GM12878 (cell line): ENCODE data around the gene KRT10.

Source experiments
- BHLHE40 ChIP-seq, 2 experiments: fragments of 450-650 bp in 1 of 2; IDR thresholded peaks; 2 replicates each; pipeline ENCODE4 v1.6.1; 2011 to 2017; ENCODE audit warnings: low read depth in 2 of 2, borderline replicate concordance in 1 of 2, improper control_type of control experiment in 1 of 2, low read length in 1 of 2, mild to moderate bottlenecking in 1 of 2
- CREB1 ChIP-seq: IDR thresholded peaks from 2 replicates; pipeline ENCODE4 v1.6.1; 2012; ENCODE audit warnings: low read depth, mild to moderate bottlenecking, inconsistent platforms
- CTCF ChIP-seq, 3 experiments: IDR thresholded peaks in 2 of 3; conservative IDR thresholded peaks in 1 of 3; 2 replicates each; pipeline ENCODE4 v1.5.1; 2011; ENCODE audit warnings: low read depth in 3 of 3, low read length in 3 of 3, mild to moderate bottlenecking in 3 of 3, control low read depth in 2 of 3, moderate library complexity in 2 of 3, inconsistent platforms in 1 of 3, mixed read lengths in 1 of 3; ENCODE audit not compliant: control insufficient read depth in 2 of 3, insufficient read depth in 1 of 3; ENCODE audit errors: extremely low read depth in 1 of 3
- EZH2 ChIP-seq: IDR thresholded peaks from 2 replicates; pipeline ENCODE4 v1.6.1; 2012; ENCODE audit warnings: low read depth, mild to moderate bottlenecking, control low read depth, inconsistent platforms, low read length, borderline replicate concordance; ENCODE audit not compliant: control insufficient read depth
- HDAC2 ChIP-seq: fragments of 200-600 bp; sonication (generic); IDR thresholded peaks from 2 replicates; pipeline ENCODE4 v1.6.1; 2017
- JUND ChIP-seq: IDR thresholded peaks from 2 replicates; pipeline ENCODE4 v1.6.1; 2012; ENCODE audit warnings: low read depth, mild to moderate bottlenecking, low read length, improper control_type of control experiment, moderate library complexity
- POLR2A ChIP-seq: IDR thresholded peaks from 2 replicates; pipeline ENCODE4 v1.6.1; 2011; ENCODE audit warnings: low read depth, mild to moderate bottlenecking, low read length
- RAD21 ChIP-seq: IDR thresholded peaks from 2 replicates; pipeline ENCODE4 v1.6.1; 2011; ENCODE audit warnings: mild to moderate bottlenecking, low read depth, low read length, moderate library complexity; ENCODE audit not compliant: insufficient read depth
- RAD51 ChIP-seq: fragments of 450-650 bp; IDR thresholded peaks from 2 replicates; pipeline ENCODE4 v1.6.1; 2016; ENCODE audit warnings: moderate library complexity, mild to moderate bottlenecking, inconsistent platforms
- SMARCA5 ChIP-seq: fragments of 450-650 bp; IDR thresholded peaks from 2 replicates; pipeline ENCODE4 v1.6.1; 2017; ENCODE audit warnings: mild to moderate bottlenecking
- TAF1 ChIP-seq: IDR thresholded peaks from 2 replicates; pipeline ENCODE4 v1.6.1; 2011; ENCODE audit warnings: mild to moderate bottlenecking, low read depth, low read length, borderline replicate concordance

- TF ChIP-seq JUND, result no peak
- TF ChIP-seq CTCF (IDR thresholded peaks at IDR 0.05 in 2 of 3, conservative IDR thresholded peaks at IDR 0.05 in 1 of 3; ENCODE audit: control insufficient read depth in 2 of 3, extremely low read depth in 1 of 3, insufficient read depth in 1 of 3, low read depth in 3 of 3, low read length in 3 of 3), result peak in 2 of 3 experiments; percentile 11 to 26; a peak in 2 of 6 replicates
- no peak for TF ChIP-seq RAD21
- no peak for TF ChIP-seq POLR2A
- TF ChIP-seq RAD51, result no peak
- TF ChIP-seq EZH2, result no peak
- TF ChIP-seq BHLHE40 (IDR thresholded peaks at IDR 0.05; ENCODE audit: borderline replicate concordance in 1 of 2, low read depth in 2 of 2, low read length in 1 of 2), result no peak
- TF ChIP-seq SMARCA5, result no peak
- no peak for TF ChIP-seq CREB1
- no peak for TF ChIP-seq TAF1
- no peak for TF ChIP-seq HDAC2
Observed at GRCh38 chr17:40862985-40863733, 40.7 kb upstream of the KRT10 start.
